Heart right ventricle (tissue), 16 donors: ENCODE measurements around the gene RXRA. TPM values are rescaled to one million over a fixed set of nuclear protein-coding genes. Genes with fewer than 3 reads are reported as not detected.

ENCODE experiments used
- ATAC-seq, 8 donors: fragments of 200-7000 bp; cut with Tn5 transposase; one replicate each; pipeline ENCODE4 v1.9.1; 2020; ENCODE audit warnings: mild to moderate bottlenecking in 8 of 8, moderate library complexity in 8 of 8, moderate number of reproducible peaks in 1 of 8
- DNase-seq, 2 donors: peaks; one replicate each; pipeline ENCODE4 v3.0.0-alpha.2; 2020
- H3K27ac ChIP-seq, 10 donors: fragments of 200-600 bp; sonication (generic) in 2 of 10; one replicate each; pipeline versions ENCODE4 v1.5.0 to v1.8.0; 2020 to 2022; ENCODE audit warnings: mild to moderate bottlenecking in 3 of 10
- H3K27me3 ChIP-seq, 7 donors: fragments of 200-600 bp; one replicate each; pipeline ENCODE4 v1.8.0; 2021 to 2022; ENCODE audit warnings: mild to moderate bottlenecking in 2 of 7
- H3K36me3 ChIP-seq, 9 donors: fragments of 200-600 bp; sonication (generic) in 1 of 9; one replicate each; pipeline versions ENCODE4 v1.5.0 to v1.8.0; 2020 to 2022; ENCODE audit warnings: mild to moderate bottlenecking in 2 of 9
- H3K4me1 ChIP-seq, 9 donors: fragments of 200-600 bp; sonication (generic) in 1 of 9; one replicate each; pipeline versions ENCODE4 v1.5.0 to v1.8.0; 2020 to 2022; ENCODE audit warnings: mild to moderate bottlenecking in 4 of 9
- H3K4me3 ChIP-seq, 10 donors: fragments of 200-600 bp; sonication (generic) in 2 of 10; one replicate each; pipeline versions ENCODE4 v1.5.0 to v1.8.0; 2020 to 2022; ENCODE audit warnings: mild to moderate bottlenecking in 7 of 10, moderate library complexity in 2 of 10
- H3K9me3 ChIP-seq, 11 donors: fragments of 200-600 bp in 10 of 11; sonication (generic) in 2 of 11; one replicate each; pipeline versions ENCODE4 v1.5.0 to v1.8.0; 2013 to 2022; ENCODE audit warnings: mild to moderate bottlenecking in 2 of 11, control low read depth in 1 of 11, moderate library complexity in 1 of 11
- WGBS, 2 donors: extraction: QIAGEN DNeasy Blood & Tissue Kit; methylation state at CpG; one replicate each; pipeline ENCODE4 v1.1.7; 2013; ENCODE audit warnings: inconsistent platforms in 1 of 2; 5-methylcytosine and 5-hydroxymethylcytosine counted together
- intact Hi-C, 10 donors: fragments of 100-400 bp; cut with DNase I; formaldehyde crosslinking; loops; one replicate each; pipeline versions ENCODE4 v1.11.1 to v1.14.2; 2022
- polyA plus RNA-seq, 2 donors: library from polyadenylated mRNA; stranded (reverse); fragments of 200-250 nt; gene quantifications; one replicate each; pipeline ENCODE4 v1.2.3, GENCODE V29; 2013
- total RNA-seq, 10 donors: library from RNA; stranded (reverse); fragmentation: NEBNext Ultra II Directional in 3 of 10; extraction: Animal tissue kit (Norgen Biotek cat#: 25700) in 3 of 10; gene quantifications; one replicate each; pipeline versions ENCODE4 v1.2.1 to v1.2.4, GENCODE V29; 2021 to 2023
- TF ChIP-seq, protein P1 (sequence below), 9 donors: fragments of 200-600 bp; sonication (generic) in 2 of 9; IDR thresholded peaks; one replicate each; pipeline versions ENCODE4 v1.5.0 to v1.8.0; 2021 to 2022; ENCODE audit warnings: antibody characterized with exemption in 9 of 9, mild to moderate bottlenecking in 5 of 9, moderate library complexity in 1 of 9
- donor health status: Arrhythmogenic right ventricular cardiomyopathy.
- donor health status: ischemic (EF 13 %, LVEDD 7.1; RV severe dilation, severe dysfunction).
- donor health status: healthy with polysubstance abuse.
- donor health status: DM: no; HTN: yes; CAD: no.
- donor health status: DM: no; HTN: no; CAD: no.
- donor health status: ischemic (EF 25% LVEDD 6.9; RV normal size, moderate dysfunction).
- donor health status: ischemic (EF 25% LVEDD 5.7; RV mildly dilated, moderate dysfunction).
- donor health status: healthy.
- donor health status: DM: yes; HTN: yes; CAD: no.
- donor health status: Ischemic cardiomyopathy.
- donor health status: ischemic (EF 35%, LVEDD 5.7; RV mildly dilated, moderate dysfunction).
- donor health status: nonischemic (EF 11% LVEDD 7.7; RV severe dilation, severe dysfunction).
- donor health status: DM: yes; HTN: yes; CAD: no.
- donor health status: PGD.
- donor health status: ischemic (EF 29% LVEDD 5.4; RV normal size, mild dysfunction).
- donor health status: nonischemic (EF 23%, LVEDD 6.1; RV moderate dilation, normal function).

Gene RXRA
- total and polyA plus RNA-seq, 12 donors: 22.6 to 92.3 (median 42.0) TPM

DNA sequence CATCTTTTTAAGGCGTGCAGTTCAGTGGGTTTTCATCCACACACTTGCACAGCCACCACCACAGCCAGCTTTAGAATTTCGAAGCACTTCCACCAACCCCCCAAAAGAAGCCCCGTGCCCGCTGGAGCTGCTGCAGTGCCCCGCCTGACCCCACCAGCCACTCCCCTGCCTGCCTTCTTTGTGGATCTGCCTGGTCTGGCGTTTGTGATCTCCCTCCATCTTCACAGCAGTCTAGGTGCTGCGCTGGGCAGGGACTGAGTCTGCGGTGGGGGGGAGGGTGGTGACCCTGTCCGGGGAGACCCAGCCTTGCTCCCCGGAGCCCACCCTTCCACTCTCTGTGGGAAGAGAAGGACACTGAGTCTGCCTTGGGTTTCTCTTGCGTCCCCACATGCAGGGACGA, 40.8 kb downstream of the RXRA start:
- 85 to 89% methylated on average over 12 of the region's 12 CpGs for WGBS, 2 donors
- Histone ChIP-seq H3K27me3 (no peaks in the 10 kb centered on the region), H3K36me3 (no peaks in the 10 kb centered on the region), H3K4me1 (peaks cover 63 to 91% (median 83%) of the 10 kb centered on the region in 9 donors), H3K4me3 (no peak overlapping the region), H3K9me3 (no peaks in the 10 kb centered on the region), H3K27ac (peak overlapping the region in 8 of 10 donors; percentile 67 to 94 (median 78))
- intact Hi-C loops: loop anchor here in 4 of 10 donors (5.0 kb wide), 3 partner anchors 35 to 65 kb away; no protein-coding TSS in a partner anchor
- ATAC-seq: no peak
- DNase-seq: no peak
- TF ChIP-seq, protein P1, sequence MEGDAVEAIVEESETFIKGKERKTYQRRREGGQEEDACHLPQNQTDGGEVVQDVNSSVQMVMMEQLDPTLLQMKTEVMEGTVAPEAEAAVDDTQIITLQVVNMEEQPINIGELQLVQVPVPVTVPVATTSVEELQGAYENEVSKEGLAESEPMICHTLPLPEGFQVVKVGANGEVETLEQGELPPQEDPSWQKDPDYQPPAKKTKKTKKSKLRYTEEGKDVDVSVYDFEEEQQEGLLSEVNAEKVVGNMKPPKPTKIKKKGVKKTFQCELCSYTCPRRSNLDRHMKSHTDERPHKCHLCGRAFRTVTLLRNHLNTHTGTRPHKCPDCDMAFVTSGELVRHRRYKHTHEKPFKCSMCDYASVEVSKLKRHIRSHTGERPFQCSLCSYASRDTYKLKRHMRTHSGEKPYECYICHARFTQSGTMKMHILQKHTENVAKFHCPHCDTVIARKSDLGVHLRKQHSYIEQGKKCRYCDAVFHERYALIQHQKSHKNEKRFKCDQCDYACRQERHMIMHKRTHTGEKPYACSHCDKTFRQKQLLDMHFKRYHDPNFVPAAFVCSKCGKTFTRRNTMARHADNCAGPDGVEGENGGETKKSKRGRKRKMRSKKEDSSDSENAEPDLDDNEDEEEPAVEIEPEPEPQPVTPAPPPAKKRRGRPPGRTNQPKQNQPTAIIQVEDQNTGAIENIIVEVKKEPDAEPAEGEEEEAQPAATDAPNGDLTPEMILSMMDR (IDR thresholded peaks at IDR 0.05): no peak

DNA sequence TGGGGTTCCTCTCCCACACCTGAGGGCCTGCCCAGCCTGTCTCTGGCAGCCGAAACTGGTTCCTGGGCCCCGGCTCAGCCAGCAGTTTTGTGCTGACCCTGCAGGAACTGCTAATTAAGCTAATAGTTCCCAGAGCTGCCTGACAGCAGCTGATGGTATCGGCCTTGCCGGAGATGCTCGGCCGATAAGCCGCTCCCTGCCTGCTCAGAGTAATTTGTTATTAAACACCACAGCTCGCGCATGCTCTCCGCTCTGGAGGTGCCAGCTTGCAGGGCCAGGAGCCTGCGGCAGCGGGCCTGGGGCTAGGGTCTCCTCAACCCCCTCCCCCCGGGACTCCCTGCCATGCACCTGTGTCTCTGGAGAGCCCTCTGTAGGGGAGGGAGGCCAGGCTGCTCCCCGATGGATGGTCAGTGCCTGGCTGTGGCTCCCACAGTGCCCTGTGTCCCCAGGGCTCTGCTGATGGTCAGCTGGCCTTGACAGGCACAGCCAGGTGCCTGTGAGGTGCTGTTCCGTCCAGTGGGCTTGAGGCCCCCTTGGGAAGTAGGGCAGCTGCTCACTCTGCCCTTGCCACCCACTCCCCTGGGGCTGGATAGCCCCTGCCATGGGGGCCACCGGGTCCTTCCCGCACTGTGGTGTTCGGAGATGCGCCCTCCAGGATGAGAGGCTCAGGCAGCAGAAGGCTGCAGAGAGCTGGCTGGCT, 41.7 kb downstream of the RXRA start:
- DNase-seq: no peak
- peak overlapping the region in 2 of 10 donors; percentile 79 to 94 for H3K27ac ChIP-seq

DNA sequence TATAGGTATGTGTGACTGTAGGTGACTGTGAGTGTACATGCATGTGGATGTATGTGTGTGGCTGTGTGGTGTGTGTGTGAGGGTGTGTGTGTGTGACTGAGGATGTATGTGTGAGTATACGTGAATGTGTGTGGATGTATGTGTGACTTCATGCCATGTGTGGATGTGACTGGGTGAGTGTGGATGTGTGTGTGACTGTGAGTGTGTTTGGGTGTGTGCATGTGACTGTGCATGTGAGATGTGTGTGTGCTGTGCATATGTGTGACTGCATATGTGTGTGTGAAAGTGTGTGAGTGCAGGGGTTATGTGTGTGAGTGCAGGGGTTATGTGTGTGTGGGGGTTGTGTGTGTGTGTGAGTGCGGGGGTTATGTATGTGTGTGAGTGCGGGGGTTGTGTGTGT, 42.3 kb downstream of the RXRA start:
- H3K27ac ChIP-seq: peak overlapping the region in 1 of 10 donors; percentile 94
- 82 to 89% methylated on average over 3 of the region's 3 CpGs for WGBS, 2 donors
- DNase-seq (no peak), ATAC-seq (no peak)
- H3K4me3 ChIP-seq: no peak overlapping the region
- no peaks in the 10 kb centered on the region for H3K27me3 ChIP-seq
- H3K9me3 ChIP-seq: no peaks in the 10 kb centered on the region
- no peaks in the 10 kb centered on the region for H3K36me3 ChIP-seq
- TF ChIP-seq, protein P1 (IDR thresholded peaks at IDR 0.05): no peak
- intact Hi-C loops: loop anchor here in 4 of 10 donors (5.0 kb wide), 3 partner anchors 36 to 64 kb away; no protein-coding TSS in a partner anchor
- peaks cover 70 to 92% (median 87%) of the 10 kb centered on the region in 9 donors for H3K4me1 ChIP-seq

More for the DNA sequence above, 41.7 kb downstream of the RXRA start:
- Histone ChIP-seq H3K36me3 (no peaks in the 10 kb centered on the region), H3K4me3 (no peak overlapping the region), H3K9me3 (no peaks in the 10 kb centered on the region), H3K27me3 (no peaks in the 10 kb centered on the region), H3K4me1 (peaks cover 67 to 92% (median 87%) of the 10 kb centered on the region in 9 donors)
- TF ChIP-seq, protein P1 (IDR thresholded peaks at IDR 0.05): no peak
- no peak for ATAC-seq
- 90 to 91% methylated on average over 19 of the region's 19 CpGs for WGBS, 2 donors
- intact Hi-C loops: loop anchor here in 4 of 10 donors (5.0 kb wide), 3 partner anchors 36 to 64 kb away; no protein-coding TSS in a partner anchor

DNA sequence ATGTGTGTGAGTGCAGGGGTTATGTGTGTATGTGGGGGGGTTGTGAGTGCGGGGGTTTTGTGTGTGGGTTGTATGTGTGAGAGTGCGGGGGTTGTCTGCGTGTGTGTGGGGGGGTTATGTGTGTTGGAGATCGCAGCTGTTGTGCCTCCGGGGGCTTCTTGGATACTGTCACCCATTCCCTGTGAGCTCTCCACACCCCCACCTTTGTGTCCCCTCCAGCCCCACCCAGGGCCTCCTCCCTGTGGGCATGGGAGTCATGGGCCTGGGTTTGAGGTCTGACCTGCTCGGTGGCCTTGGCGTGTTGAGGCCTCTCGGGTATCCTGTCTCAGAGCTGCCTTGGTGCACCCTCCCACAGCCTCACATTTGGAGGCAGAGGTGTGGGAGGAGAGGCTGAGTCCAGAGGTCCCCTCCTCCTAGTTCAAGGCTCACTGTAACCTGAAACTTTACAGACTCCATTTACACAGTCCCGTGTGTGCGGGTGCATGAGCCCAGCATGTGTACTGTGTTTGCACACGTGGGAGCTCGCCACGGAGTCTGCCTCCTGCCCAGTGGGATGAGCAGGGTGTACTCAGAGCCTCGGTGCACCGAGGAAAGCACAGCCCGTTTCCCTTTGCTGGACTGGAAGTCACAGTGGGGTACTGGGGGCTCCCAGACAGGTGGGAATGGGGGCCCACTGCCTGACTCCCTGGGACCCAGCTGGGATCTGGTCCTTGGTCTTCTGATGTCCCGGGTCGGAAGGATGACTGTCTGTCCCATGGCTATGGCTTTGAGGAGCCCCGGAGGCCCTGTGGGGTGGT, 43.4 kb downstream of the RXRA start:
- H3K4me3 ChIP-seq: no peak overlapping the region
- H3K27ac ChIP-seq: peak overlapping the region in 3 of 10 donors; percentile 8 to 98 (median 70)
- DNase-seq (no peak), ATAC-seq (no peak)
- TF ChIP-seq, protein P1 (IDR thresholded peaks at IDR 0.05): no peak
- H3K36me3 ChIP-seq: no peaks in the 10 kb centered on the region
- H3K4me1 ChIP-seq: peaks cover 75 to 94% (median 92%) of the 10 kb centered on the region in 9 donors
- no peaks in the 10 kb centered on the region for H3K27me3 ChIP-seq
- intact Hi-C loops: loop anchor here in 7 of 10 donors (5.0 to 10.0 kb wide), 5 partner anchors 37 to 68 kb away; no protein-coding TSS in a partner anchor
- H3K9me3 ChIP-seq: no peaks in the 10 kb centered on the region
- 78 to 85% methylated on average over 17 to 19 of the region's 19 CpGs for WGBS, 2 donors
